Skeletal muscle tissue (tissue), 4 donors: Measurements from ENCODE around the gene ELAVL2. TPM values are rescaled to one million over a fixed set of nuclear protein-coding genes. Genes with fewer than 3 reads are reported as not detected.

Experiments
- H3K27ac ChIP-seq: one replicate; pipeline ENCODE4 v1.7.0; 2013; ENCODE audit warnings: mild to moderate bottlenecking, low read depth, low read length, inconsistent platforms
- H3K27me3 ChIP-seq, 3 donors: one replicate each; pipeline ENCODE4 v1.7.0; 2013; ENCODE audit warnings: low read length in 3 of 3; ENCODE audit not compliant: control insufficient read depth in 3 of 3, insufficient read depth in 3 of 3
- H3K36me3 ChIP-seq, 3 donors: one replicate each; pipeline ENCODE4 v1.7.0; 2013; ENCODE audit warnings: low read length in 3 of 3; ENCODE audit not compliant: control insufficient read depth in 3 of 3, insufficient read depth in 3 of 3
- H3K4me1 ChIP-seq, 3 donors: one replicate each; pipeline ENCODE4 v1.7.0; 2013; ENCODE audit warnings: low read length in 3 of 3, mild to moderate bottlenecking in 3 of 3; ENCODE audit not compliant: control insufficient read depth in 3 of 3, insufficient read depth in 3 of 3
- H3K4me3 ChIP-seq, 3 donors: one replicate each; pipeline ENCODE4 v1.7.0; 2013; ENCODE audit warnings: low read length in 3 of 3
- H3K9ac ChIP-seq, 3 donors: one replicate each; pipeline ENCODE4 v1.7.0; 2013; ENCODE audit warnings: low read length in 3 of 3, mild to moderate bottlenecking in 3 of 3, moderate library complexity in 2 of 3, low read depth in 1 of 3
- H3K9me3 ChIP-seq, 3 donors: one replicate each; pipeline ENCODE4 v1.7.0; 2013; ENCODE audit warnings: low read length in 3 of 3; ENCODE audit not compliant: control insufficient read depth in 3 of 3
- total RNA-seq: library from RNA; depleted of rRNA; stranded (reverse); fragments of >200 nt; gene quantifications from one replicate; pipeline ENCODE4 v1.2.3, GENCODE V29; 2014
- donor health status: Osteomylitis.

ELAVL2 gene
- total RNA-seq, result 3.1 TPM

GRCh38 chr9:23826120-23826629 is at the start of gene ELAVL2:
TSS of gene ELAVL2 (minus strand) at chr9:23826240. CDS start at chr9:23762234, 64,006 bp downstream.
- Histone ChIP-seq H3K4me1 (peaks cover 11 to 26% (median 12%) of the 10 kb centered on the region in 3 donors), H3K4me3 (peak within 1 kb of the TSS; percentile 34 to 65 (median 57)), H3K9ac (peak within 1 kb of the TSS in 1 of 3 donors; percentile 27), H3K27ac (no peak within 1 kb of the TSS), H3K9me3 (peaks cover 0 to 4% (median 0%) of the 10 kb centered on the region in 3 donors), H3K27me3 (peaks cover 61 to 76% (median 74%) of the 10 kb centered on the region in 3 donors), H3K36me3 (no peaks in the 10 kb centered on the region)

GRCh38 chr9:23858234-23858633 is 32.2 kb upstream of the ELAVL2 start:
- Histone ChIP-seq H3K27ac (no peak overlapping the region), H3K27me3 (no peaks in the 10 kb centered on the region), H3K9me3 (no peaks in the 10 kb centered on the region), H3K4me1 (no peaks in the 10 kb centered on the region), H3K36me3 (no peaks in the 10 kb centered on the region), H3K9ac (no peak overlapping the region), H3K4me3 (no peak overlapping the region)

GRCh38 chr9:23855873-23856604 is 30.0 kb upstream of the ELAVL2 start:
- Histone ChIP-seq H3K9me3 (no peaks in the 10 kb centered on the region), H3K27ac (no peak overlapping the region), H3K9ac (no peak overlapping the region), H3K4me3 (no peak overlapping the region), H3K27me3 (peaks cover 5 to 8% (median 6%) of the 10 kb centered on the region in 3 donors), H3K4me1 (peaks cover 0 to 4% (median 0%) of the 10 kb centered on the region in 3 donors), H3K36me3 (no peaks in the 10 kb centered on the region)

DNA sequence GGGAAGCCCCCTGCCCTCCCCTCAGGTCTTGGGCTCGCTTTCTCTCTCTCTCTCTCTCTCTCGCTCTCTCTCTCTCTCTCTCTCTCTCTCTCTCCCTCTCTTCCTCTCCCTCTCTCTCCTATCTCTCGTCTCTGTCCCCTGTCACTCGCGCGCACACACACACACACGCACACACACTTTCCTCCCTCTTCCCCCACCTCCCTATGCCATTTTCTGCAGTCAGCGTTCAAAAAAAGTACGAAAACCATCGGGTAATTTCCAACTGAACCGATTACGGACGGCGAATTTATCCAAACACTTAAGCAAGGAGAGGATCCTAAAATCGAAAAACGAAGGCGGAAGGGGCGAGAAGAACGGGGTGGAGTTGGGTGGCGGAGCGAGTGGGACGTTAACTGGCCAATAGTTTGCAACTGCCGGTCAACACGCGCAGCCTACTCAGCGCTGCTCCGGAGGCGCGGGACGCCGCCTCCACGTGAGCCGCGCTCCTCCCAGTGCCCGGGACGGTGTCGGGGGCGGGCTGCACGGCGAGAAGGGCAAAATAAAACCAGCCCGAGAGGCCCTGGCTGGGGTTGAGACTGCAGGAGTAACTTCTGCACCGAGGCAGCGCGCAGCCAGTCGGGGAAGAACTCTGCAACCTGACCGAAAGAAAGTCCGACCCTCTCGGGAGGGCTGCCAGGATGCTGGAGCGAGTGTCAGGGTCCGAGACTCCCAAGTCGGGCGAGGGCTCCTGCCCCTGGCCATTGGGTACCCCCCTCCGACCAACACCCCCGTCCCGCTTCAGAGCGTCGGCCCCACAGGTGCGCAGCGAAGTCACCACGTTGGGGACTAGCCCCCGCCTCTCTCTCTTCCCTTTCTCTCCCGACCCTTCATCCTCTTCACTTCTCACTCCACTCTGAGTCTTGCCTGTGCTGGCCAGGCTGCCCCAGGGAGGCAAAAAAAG is 24.9 kb upstream of the ELAVL2 start:
- H3K36me3 ChIP-seq, result no peaks in the 10 kb centered on the region
- no peak overlapping the region for H3K9ac ChIP-seq
- peak overlapping the region; percentile 68 to 72 (median 69) for H3K4me3 ChIP-seq
- H3K4me1 ChIP-seq, result peaks cover 5 to 9% (median 7%) of the 10 kb centered on the region in 3 donors
- no peak overlapping the region for H3K27ac ChIP-seq
- no peaks in the 10 kb centered on the region for H3K9me3 ChIP-seq
- peaks cover 20 to 23% (median 22%) of the 10 kb centered on the region in 3 donors for H3K27me3 ChIP-seq

DNA sequence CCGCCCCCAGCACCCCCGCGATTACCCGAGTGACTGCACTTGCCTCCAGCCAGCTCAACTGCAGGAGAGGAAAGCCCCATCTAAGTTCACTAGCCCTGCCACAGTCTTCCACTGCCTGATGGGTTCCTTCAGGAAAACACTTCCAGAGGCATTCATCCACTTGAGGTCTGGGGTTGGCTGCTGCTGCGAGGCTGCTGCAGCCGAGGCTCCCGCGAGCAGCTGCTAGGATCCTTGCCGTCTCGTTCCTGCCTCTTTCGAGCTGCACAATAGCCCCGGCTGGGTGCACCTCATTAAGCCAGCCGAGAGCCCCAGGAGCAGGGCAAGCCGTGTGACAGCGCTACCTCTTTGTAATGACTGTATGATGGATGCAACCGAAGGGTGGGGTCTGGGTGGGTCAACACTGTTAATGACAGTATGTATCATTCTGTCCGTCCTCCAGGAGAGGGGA is 24.2 kb upstream of the ELAVL2 start:
- H3K27ac ChIP-seq, result no peak overlapping the region
- peaks cover 20 to 23% (median 22%) of the 10 kb centered on the region in 3 donors for H3K27me3 ChIP-seq

DNA sequence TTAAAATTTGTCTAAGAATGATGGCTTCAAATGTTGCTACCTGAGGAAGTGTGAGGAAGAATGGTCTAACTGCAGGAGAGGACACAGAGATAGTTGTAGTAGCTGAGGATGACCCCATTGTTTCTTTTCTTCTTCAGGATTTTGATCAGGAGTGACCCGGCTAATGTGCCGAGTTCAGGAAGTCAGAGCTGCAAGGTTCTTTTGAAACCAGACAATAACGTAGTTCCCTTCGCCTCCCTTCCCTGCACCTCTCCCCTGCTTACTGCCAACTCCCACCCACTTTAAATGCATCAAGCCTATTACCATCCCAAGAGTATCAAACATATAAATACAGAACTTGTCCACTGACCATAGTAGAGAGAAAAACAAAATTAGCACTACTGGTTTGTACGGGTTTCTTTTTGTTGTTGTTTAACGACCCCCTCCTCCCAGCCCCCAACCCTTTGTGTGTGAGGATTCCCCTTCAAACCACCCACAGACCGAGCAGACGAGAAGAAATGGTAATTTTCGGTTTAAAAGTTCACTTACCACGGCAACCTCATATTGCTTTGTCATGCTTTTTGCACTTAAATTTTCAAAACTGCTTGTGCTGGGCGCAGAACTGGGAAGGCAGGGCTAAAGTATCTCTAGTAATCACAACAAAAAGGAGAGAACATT is 23.5 kb upstream of the ELAVL2 start:
- Histone ChIP-seq H3K4me1 (peaks cover 5 to 9% (median 7%) of the 10 kb centered on the region in 3 donors), H3K4me3 (peak overlapping the region in 1 of 3 donors; percentile 68), H3K27ac (no peak overlapping the region), H3K27me3 (peaks cover 20 to 23% (median 22%) of the 10 kb centered on the region in 3 donors), H3K9me3 (no peaks in the 10 kb centered on the region), H3K36me3 (no peaks in the 10 kb centered on the region), H3K9ac (no peak overlapping the region)

More for the DNA sequence above, 24.2 kb upstream of the ELAVL2 start:
- H3K9me3 ChIP-seq, result no peaks in the 10 kb centered on the region
- peak overlapping the region in 1 of 3 donors; percentile 18 for H3K9ac ChIP-seq
- H3K4me3 ChIP-seq, result peak overlapping the region; percentile 68 to 72 (median 69)
- peaks cover 5 to 9% (median 7%) of the 10 kb centered on the region in 3 donors for H3K4me1 ChIP-seq
- H3K36me3 ChIP-seq, result no peaks in the 10 kb centered on the region

GRCh38 chr9:23842565-23843129 is 16.6 kb upstream of the ELAVL2 start:
- Histone ChIP-seq H3K27me3 (peaks cover 0 to 5% (median 0%) of the 10 kb centered on the region in 3 donors), H3K4me3 (no peak overlapping the region), H3K36me3 (no peaks in the 10 kb centered on the region), H3K9ac (no peak overlapping the region), H3K4me1 (no peaks in the 10 kb centered on the region), H3K27ac (no peak overlapping the region), H3K9me3 (no peaks in the 10 kb centered on the region)

GRCh38 chr9:23841304-23841703 is 15.3 kb upstream of the ELAVL2 start:
- Histone ChIP-seq H3K4me3 (no peak overlapping the region), H3K9ac (no peak overlapping the region), H3K27ac (no peak overlapping the region), H3K36me3 (no peaks in the 10 kb centered on the region), H3K27me3 (no peaks in the 10 kb centered on the region), H3K4me1 (no peaks in the 10 kb centered on the region), H3K9me3 (no peaks in the 10 kb centered on the region)

DNA sequence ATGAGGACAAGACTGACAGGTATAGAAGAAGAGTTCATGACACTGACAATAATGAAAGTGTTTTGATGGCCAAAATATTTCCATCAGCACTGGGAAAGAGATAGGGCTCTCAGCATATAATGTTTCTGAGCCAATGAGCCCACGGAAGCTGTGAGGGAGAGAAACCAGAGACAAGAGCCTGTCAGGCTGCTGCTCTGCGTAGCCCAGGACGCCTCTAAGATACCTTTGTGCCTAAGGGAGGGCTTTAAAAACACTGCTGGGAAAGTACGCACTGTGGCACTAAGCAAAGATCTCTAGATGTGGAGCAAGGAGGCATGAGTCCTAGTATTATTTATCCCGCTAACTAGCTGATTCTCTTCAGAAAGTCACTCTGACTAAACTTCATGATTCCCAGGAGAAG is 11.0 kb upstream of the ELAVL2 start:
- Histone ChIP-seq H3K9ac (no peak overlapping the region), H3K9me3 (no peaks in the 10 kb centered on the region), H3K4me1 (no peaks in the 10 kb centered on the region), H3K27ac (no peak overlapping the region), H3K27me3 (peaks cover 0 to 4% (median 3%) of the 10 kb centered on the region in 3 donors), H3K36me3 (no peaks in the 10 kb centered on the region), H3K4me3 (no peak overlapping the region)
